Activated CD8-positive, alpha-beta memory T cell treated with anti-CD3 and anti-CD28 coated beads for 48 hours (primary cell): Measurements from ENCODE around the gene SMOC2.
"Not testable (repeated sequence)": the region's sequence is repeated elsewhere in the genome, so short reads cannot be mapped to it uniquely, and the experiment has no call there.

Experiments
- DNase-seq, 3 experiments: peaks; one replicate each; pipeline ENCODE4 v3.0.0-alpha.2; 2020; ENCODE audit warnings: low read depth in 2 of 3, low spot score in 2 of 3

The SMOC2 gene

DNA sequence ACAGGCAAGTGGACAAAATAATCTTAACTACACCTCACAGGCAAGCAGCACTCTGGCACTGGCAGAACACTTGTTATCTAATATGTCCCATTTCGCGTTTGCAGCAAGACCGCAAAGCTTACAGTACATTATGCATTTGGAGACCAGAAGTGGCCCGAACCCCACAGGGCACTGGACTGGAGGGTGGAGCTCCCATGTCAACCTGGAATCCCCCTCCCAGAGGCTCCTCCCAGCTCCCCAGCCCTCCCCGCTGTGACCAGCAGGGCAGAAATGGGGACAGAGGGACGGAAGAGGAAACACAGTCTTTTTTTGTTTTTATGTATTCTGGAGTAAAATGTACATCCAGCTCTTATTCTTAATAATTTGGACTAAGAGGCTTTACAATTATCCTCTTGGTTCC, 263.7 kb downstream of the SMOC2 start:
- DNase-seq = no peak

DNA sequence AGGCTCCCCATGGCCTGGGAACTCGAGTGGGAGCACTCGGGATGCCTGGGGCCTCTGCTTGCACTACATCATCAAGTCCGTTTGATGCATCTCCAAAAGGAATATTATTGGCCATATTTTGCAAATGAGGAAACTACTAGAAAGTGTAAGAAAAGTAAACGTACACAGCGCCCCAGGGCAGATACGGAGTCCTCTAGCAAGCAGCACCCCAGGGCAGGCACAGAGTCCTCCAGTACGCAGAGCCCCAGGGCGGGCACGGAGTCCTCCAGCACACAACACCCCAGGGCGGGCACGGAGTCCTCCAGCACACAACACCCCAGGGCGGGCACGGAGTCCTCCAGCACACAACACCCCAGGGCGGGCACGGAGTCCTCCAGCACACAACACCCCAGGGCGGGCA, 264.3 kb downstream of the SMOC2 start:
- DNase-seq = not testable (repeated sequence)

- no peak for DNase-seq
Observed at GRCh38 chr6:168706471-168707177, 265.6 kb downstream of the SMOC2 start.

DNA sequence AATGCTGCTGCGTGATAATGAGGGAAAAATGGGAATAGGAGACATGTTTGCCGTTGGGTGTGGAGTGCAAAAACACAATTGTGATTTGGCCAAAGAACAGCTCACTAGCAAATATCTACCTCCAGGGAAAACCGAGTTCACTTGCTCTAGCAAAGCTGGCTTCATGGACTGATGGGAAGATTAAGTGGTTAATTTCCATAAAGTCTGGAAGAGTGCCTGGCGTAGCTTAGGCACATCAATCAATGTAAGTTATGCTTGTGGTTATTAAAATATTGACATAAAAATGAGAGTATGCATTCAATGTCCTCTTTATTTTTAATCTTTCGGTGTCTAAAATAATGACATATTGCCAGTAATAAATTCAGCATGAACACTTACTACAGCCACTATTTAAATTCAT, 267.5 kb downstream of the SMOC2 start:
- no peak for DNase-seq

GRCh38 chr6:168708984-168709383, 268.0 kb downstream of the SMOC2 start:
- no peak for DNase-seq

GRCh38 chr6:168709390-168709789, 268.4 kb downstream of the SMOC2 start:
- no peak for DNase-seq

DNA sequence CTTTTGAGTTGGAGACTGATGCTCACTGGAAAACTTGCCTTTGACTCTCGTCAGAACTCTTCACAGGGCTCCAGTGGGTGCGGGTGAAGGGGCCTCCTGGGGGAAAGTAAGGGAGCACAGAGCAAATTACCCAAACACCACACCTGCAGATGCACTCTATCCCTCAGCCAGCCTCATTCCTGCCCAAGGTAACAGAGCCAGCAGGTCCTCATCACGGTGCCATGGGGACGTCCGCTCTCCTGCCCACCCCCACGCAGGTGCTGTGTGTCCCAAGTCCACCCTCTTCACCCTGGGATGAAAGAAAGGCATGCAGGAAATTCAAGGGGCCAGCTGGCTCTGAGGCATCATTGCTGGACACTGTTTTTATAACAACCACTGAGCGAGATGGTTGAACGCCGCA, 269.0 kb downstream of the SMOC2 start:
- no peak for DNase-seq

- no peak for DNase-seq
Observed at GRCh38 chr6:168711049-168711640, 270.2 kb downstream of the SMOC2 start.

GRCh38 chr6:168711666-168712300, 270.8 kb downstream of the SMOC2 start:
- DNase-seq = no peak

- no peak for DNase-seq
Observed at GRCh38 chr6:168712993-168713392, 272.0 kb downstream of the SMOC2 start.

GRCh38 chr6:168713839-168714238, 272.9 kb downstream of the SMOC2 start:
- no peak for DNase-seq

- no peak for DNase-seq
Observed at GRCh38 chr6:168714547-168715260, 273.7 kb downstream of the SMOC2 start.

- DNase-seq = no peak
Observed at GRCh38 chr6:168715643-168716481, 274.9 kb downstream of the SMOC2 start.

- no peak for DNase-seq
Observed at GRCh38 chr6:168716581-168716980, 275.6 kb downstream of the SMOC2 start.

- no peak for DNase-seq
Observed at GRCh38 chr6:168717491-168717890, 276.5 kb downstream of the SMOC2 start.
